ENCODE data around the gene IMPG2.

- TF ChIP-seq, protein P1, sequence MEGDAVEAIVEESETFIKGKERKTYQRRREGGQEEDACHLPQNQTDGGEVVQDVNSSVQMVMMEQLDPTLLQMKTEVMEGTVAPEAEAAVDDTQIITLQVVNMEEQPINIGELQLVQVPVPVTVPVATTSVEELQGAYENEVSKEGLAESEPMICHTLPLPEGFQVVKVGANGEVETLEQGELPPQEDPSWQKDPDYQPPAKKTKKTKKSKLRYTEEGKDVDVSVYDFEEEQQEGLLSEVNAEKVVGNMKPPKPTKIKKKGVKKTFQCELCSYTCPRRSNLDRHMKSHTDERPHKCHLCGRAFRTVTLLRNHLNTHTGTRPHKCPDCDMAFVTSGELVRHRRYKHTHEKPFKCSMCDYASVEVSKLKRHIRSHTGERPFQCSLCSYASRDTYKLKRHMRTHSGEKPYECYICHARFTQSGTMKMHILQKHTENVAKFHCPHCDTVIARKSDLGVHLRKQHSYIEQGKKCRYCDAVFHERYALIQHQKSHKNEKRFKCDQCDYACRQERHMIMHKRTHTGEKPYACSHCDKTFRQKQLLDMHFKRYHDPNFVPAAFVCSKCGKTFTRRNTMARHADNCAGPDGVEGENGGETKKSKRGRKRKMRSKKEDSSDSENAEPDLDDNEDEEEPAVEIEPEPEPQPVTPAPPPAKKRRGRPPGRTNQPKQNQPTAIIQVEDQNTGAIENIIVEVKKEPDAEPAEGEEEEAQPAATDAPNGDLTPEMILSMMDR (IDR thresholded peaks at IDR 0.05; ENCODE audit: poor library complexity) = no peak
- TF ChIP-seq EZH2 (IDR thresholded peaks at IDR 0.05; ENCODE audit: borderline replicate concordance) (no peak), EZH2phosphoT487 (IDR thresholded peaks at IDR 0.05; ENCODE audit: low read depth, severe bottlenecking, unreplicated experiment) (no peak)
Observed at GRCh38 chr3:101362406-101362805, 42.0 kb upstream of the IMPG2 start.

All from hepatocyte (in vitro differentiated cells).